Subcutaneous adipose tissue (tissue), 4 donors: ENCODE data around the gene GRK7. TPM values are rescaled to one million over a fixed set of nuclear protein-coding genes. Genes with fewer than 3 reads are reported as not detected.

Experiments
- small RNA-seq: library from RNA; depleted of rRNA; stranded (forward); fragments of <200 nt; gene quantifications from one replicate; pipeline ENCODE3, GENCODE V24; 2016
- total RNA-seq, 4 donors: library from RNA; depleted of rRNA; stranded (reverse); fragments of >200 nt; gene quantifications; one replicate each; pipeline ENCODE4 v1.1.0, GENCODE V29; 2016
- TF ChIP-seq, protein P1 (sequence below): fragments of 450-650 bp; IDR thresholded peaks from one replicate; pipeline ENCODE4 v1.5.1; 2016; ENCODE audit warnings: low read depth, mild to moderate bottlenecking, control low read depth, antibody characterized with exemption, moderate library complexity

Gene GRK7
- total RNA-seq, 4 donors from 2014 or later, result 0.16 TPM; not detected in 3

DNA sequence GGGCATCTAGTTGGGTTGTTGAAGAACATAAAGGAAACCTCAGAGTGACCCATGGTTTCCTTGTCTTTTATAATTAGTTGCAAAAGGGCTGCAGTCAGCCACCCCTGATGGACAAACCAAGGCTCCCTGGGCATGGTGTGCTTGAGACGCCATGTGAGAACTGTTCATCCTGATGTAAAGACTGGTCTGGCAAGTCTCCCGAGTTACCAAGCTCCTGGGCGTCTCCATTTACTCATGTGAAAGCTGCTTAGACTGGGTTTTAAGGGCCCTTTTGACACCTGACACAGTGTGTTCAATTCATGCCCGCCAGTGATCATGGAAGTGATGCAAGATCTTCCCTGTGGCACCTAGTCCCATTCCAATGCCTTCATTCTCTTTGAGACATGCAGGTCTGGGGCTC, 49.4 kb downstream of the GRK7 start:
- TF ChIP-seq, protein P1, sequence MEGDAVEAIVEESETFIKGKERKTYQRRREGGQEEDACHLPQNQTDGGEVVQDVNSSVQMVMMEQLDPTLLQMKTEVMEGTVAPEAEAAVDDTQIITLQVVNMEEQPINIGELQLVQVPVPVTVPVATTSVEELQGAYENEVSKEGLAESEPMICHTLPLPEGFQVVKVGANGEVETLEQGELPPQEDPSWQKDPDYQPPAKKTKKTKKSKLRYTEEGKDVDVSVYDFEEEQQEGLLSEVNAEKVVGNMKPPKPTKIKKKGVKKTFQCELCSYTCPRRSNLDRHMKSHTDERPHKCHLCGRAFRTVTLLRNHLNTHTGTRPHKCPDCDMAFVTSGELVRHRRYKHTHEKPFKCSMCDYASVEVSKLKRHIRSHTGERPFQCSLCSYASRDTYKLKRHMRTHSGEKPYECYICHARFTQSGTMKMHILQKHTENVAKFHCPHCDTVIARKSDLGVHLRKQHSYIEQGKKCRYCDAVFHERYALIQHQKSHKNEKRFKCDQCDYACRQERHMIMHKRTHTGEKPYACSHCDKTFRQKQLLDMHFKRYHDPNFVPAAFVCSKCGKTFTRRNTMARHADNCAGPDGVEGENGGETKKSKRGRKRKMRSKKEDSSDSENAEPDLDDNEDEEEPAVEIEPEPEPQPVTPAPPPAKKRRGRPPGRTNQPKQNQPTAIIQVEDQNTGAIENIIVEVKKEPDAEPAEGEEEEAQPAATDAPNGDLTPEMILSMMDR, result no peak

Small RNA genes within 50 kb of the gene (small RNA-seq; reads per million reads assigned to genes)
- gene AC112771.1, result not detected

Other genes with a start within 250 kb of the GRK7 start
- gene RNF7, start 25.1 kb upstream of the GRK7 start, total RNA-seq, result 10 to 100 TPM; 57.8 to 93.8 (median 76.0) TPM
- gene ATP1B3, start 113.2 kb downstream of the GRK7 start, total RNA-seq, result 100 to 1,000 TPM in 2 of 4 donors, 10 to 100 TPM in 2; 55.7 to 294 (median 84.0) TPM